Caco-2 (cell line): ENCODE results near the gene ARL3. TPM values are rescaled to one million over a fixed set of nuclear protein-coding genes. Genes with fewer than 3 reads are reported as not detected.
"Not testable (repeated sequence)": the region's sequence is repeated elsewhere in the genome, so short reads cannot be mapped to it uniquely, and the experiment has no call there.

Source experiments
- BruUV-seq: library from RNA; stranded (reverse); fragments of 400-500 nt; replicated peaks from 2 replicates; lab custom pipeline; 2021; lab: Mats Ljungman, UMichigan
- CTCF ChIA-PET: fragments of 300-600 bp; sonication (Branson Sonifier 250); formaldehyde crosslinking; loops from one replicate; lab custom pipeline; 2022; ENCODE audit warnings: antibody characterized with exemption; lab: Charles Lee
- POLR2A ChIA-PET: fragments of 300-600 bp; sonication (Branson Sonifier 250); formaldehyde crosslinking; loops from one replicate; lab custom pipeline; 2022; ENCODE audit warnings: antibody characterized with exemption; lab: Charles Lee
- DNase-seq, 2 experiments: peaks; one replicate each; pipeline versions ENCODE4 v3.0.0 to v3.0.0-alpha.2; 2020 to 2022
- H3K27me3 ChIP-seq: replicated peaks from 2 replicates; pipeline ENCODE4 v1.6.0; 2011; ENCODE audit warnings: low read length; ENCODE audit not compliant: control insufficient read depth, insufficient read depth
- H3K36me3 ChIP-seq: 2 replicates; pipeline ENCODE4 v1.5.1; 2011; ENCODE audit warnings: low read length; ENCODE audit not compliant: control insufficient read depth, insufficient read depth
- H3K4me1 ChIP-seq: fragments of 250-450 bp; sonication (Bioruptor Pico); 2 replicates; pipeline ENCODE4 v1.5.1; 2020; ENCODE audit warnings: mild to moderate bottlenecking
- H3K4me3 ChIP-seq: 2 replicates; pipeline ENCODE4 v1.5.1; 2011; ENCODE audit warnings: low read depth, mild to moderate bottlenecking, control low read depth, low read length
- H3K9me3 ChIP-seq: fragments of 250-450 bp; sonication (Bioruptor Pico); 2 replicates; pipeline ENCODE4 v1.5.1; 2020; ENCODE audit warnings: mild to moderate bottlenecking, moderate library complexity
- H3K27ac Mint-ChIP-seq: one replicate; pipeline ENCODE4 v1.8.0; 2022; ENCODE audit warnings: mixed read lengths; ENCODE audit not compliant: unreplicated experiment
- H3K27me3 Mint-ChIP-seq: one replicate; pipeline ENCODE4 v1.8.0; 2022; ENCODE audit warnings: mixed read lengths; ENCODE audit not compliant: insufficient read depth, unreplicated experiment
- H3K36me3 Mint-ChIP-seq: one replicate; pipeline ENCODE4 v1.8.0; 2022; ENCODE audit warnings: mild to moderate bottlenecking, mixed read lengths; ENCODE audit not compliant: insufficient read depth, unreplicated experiment
- H3K4me1 Mint-ChIP-seq: one replicate; pipeline ENCODE4 v1.8.0; 2022; ENCODE audit warnings: low read depth, mixed read lengths; ENCODE audit not compliant: unreplicated experiment
- H3K4me3 Mint-ChIP-seq: one replicate; pipeline ENCODE4 v1.8.0; 2022; ENCODE audit warnings: mild to moderate bottlenecking, moderate library complexity, mixed read lengths; ENCODE audit not compliant: unreplicated experiment
- H3K9me3 Mint-ChIP-seq: one replicate; pipeline ENCODE4 v1.8.0; 2022; ENCODE audit warnings: mixed read lengths; ENCODE audit not compliant: unreplicated experiment
- CTCF ChIP-seq, 2 experiments: fragments of 200-600 bp in 1 of 2; IDR thresholded peaks; 1 replicate in 1 of 2; 2 replicates in 1 of 2; pipeline versions ENCODE4 v1.5.1 to v1.8.0; 2011 to 2022; ENCODE audit warnings: antibody characterized with exemption in 1 of 2, control low read depth in 1 of 2, inconsistent platforms in 1 of 2, low read depth in 1 of 2, low read length in 1 of 2, mild to moderate bottlenecking in 1 of 2, moderate library complexity in 1 of 2; ENCODE audit not compliant: insufficient read depth in 1 of 2, severe bottlenecking in 1 of 2, unreplicated experiment in 1 of 2
- intact Hi-C: fragments of 100-400 bp; cut with micrococcal nuclease; formaldehyde crosslinking; loops from one replicate; pipeline ENCODE4 v1.10.0; 2022; ENCODE audit not compliant: unreplicated experiment
- total RNA-seq: library from RNA; stranded (reverse); gene quantifications from 2 replicates; pipeline ENCODE4 v1.2.3, GENCODE V29; 2022

Gene ARL3
- total RNA-seq, 1 experiment from 2014 or later, result 7.8 TPM

- no peaks in the 10 kb centered on the region for H3K36me3 ChIP-seq
- H3K4me3 ChIP-seq, result peak overlapping the region; percentile 76
- Mint-ChIP-seq H3K36me3 (peaks cover 26% of the 10 kb centered on the region), H3K4me1 (peaks cover 7% of the 10 kb centered on the region), H3K4me3 (peak overlapping the region; percentile 75), H3K9me3 (no peaks in the 10 kb centered on the region), H3K27ac (peak overlapping the region; percentile 74), H3K27me3 (no peaks in the 10 kb centered on the region)
- CTCF ChIA-PET, result no interaction called here
- POLR2A ChIA-PET, result no interaction called here
- no peaks in the 10 kb centered on the region for H3K27me3 ChIP-seq
- H3K9me3 ChIP-seq, result no peaks in the 10 kb centered on the region
- intact Hi-C loops, result loop anchor here (5.0 kb wide), 1 partner anchor 497 kb away; the partner anchor contains the start of gene GBF1
- DNase-seq, result no peak
- H3K4me1 ChIP-seq, result peaks cover 18% of the 10 kb centered on the region
- TSS peak; percentile 12 for BruUV-seq
- TF ChIP-seq CTCF (IDR thresholded peaks at IDR 0.05; ENCODE audit: insufficient read depth in 1 of 2, low read depth in 1 of 2, low read length in 1 of 2, severe bottlenecking in 1 of 2, unreplicated experiment in 1 of 2), result no peak
These were observed 30.3 kb upstream of the ARL3 start for GRCh38 chr10:102744374-102745051.

- no peaks in the 10 kb centered on the region for H3K9me3 ChIP-seq
- Mint-ChIP-seq H3K4me1 (peaks cover 7% of the 10 kb centered on the region), H3K4me3 (peak within 1 kb of the TSS; percentile 75), H3K36me3 (peaks cover 26% of the 10 kb centered on the region), H3K27me3 (no peaks in the 10 kb centered on the region), H3K9me3 (no peaks in the 10 kb centered on the region), H3K27ac (peak within 1 kb of the TSS; percentile 74)
- TF ChIP-seq CTCF (IDR thresholded peaks at IDR 0.05; ENCODE audit: insufficient read depth in 1 of 2, low read depth in 1 of 2, low read length in 1 of 2, severe bottlenecking in 1 of 2, unreplicated experiment in 1 of 2), result no peak
- intact Hi-C loops, result loop anchor here (2.0 to 5.0 kb wide), 2 partner anchors 29 to 496 kb away; partner anchors contain the start of genes ARL3, GBF1 and SFXN2
- H3K4me3 ChIP-seq, result peak within 1 kb of the TSS; percentile 76
- H3K27me3 ChIP-seq, result no peaks in the 10 kb centered on the region
- ChIA-PET POLR2A (interaction anchor here (0.7 to 1.1 kb wide), 5 partner anchors 26 to 1051 kb away, joined by 3 to 7 read pairs (median 4); partner anchors contain the start of genes ARL3, AS3MT and SFXN2), CTCF (interaction anchor here (0.6 to 1.6 kb wide), 4 partner anchors 30 to 174 kb away, joined by 3 to 8 read pairs (median 6); partner anchors contain the start of genes ARL3 and SFXN2)
- no TSS peak for BruUV-seq
- peak; percentile 98 for DNase-seq
- H3K36me3 ChIP-seq, result no peaks in the 10 kb centered on the region
- peaks cover 18% of the 10 kb centered on the region for H3K4me1 ChIP-seq
These were observed 29.6 kb upstream of the ARL3 start, which contains the start of gene WBP1L for GRCh38 chr10:102743588-102744373. Gene WBP1L, plus strand, starts transcription at chr10:102743948. Its CDS starts 106 bp downstream, at chr10:102744054.

- Mint-ChIP-seq H3K4me3 (peak overlapping the region; percentile 75), H3K36me3 (peaks cover 22% of the 10 kb centered on the region), H3K4me1 (peaks cover 7% of the 10 kb centered on the region), H3K27ac (peak overlapping the region; percentile 74), H3K9me3 (no peaks in the 10 kb centered on the region), H3K27me3 (no peaks in the 10 kb centered on the region)
- ChIA-PET CTCF (interaction anchor here (0.6 to 1.6 kb wide), 4 partner anchors 29 to 175 kb away, joined by 3 to 8 read pairs (median 6); partner anchors contain the start of genes ARL3 and SFXN2), POLR2A (interaction anchor here (0.7 to 1.1 kb wide), 5 partner anchors 27 to 1051 kb away, joined by 3 to 7 read pairs (median 4); partner anchors contain the start of genes ARL3, AS3MT and SFXN2)
- Histone ChIP-seq H3K36me3 (no peaks in the 10 kb centered on the region), H3K9me3 (no peaks in the 10 kb centered on the region), H3K4me1 (peaks cover 18% of the 10 kb centered on the region), H3K4me3 (peak overlapping the region; percentile 22), H3K27me3 (no peaks in the 10 kb centered on the region)
- intact Hi-C loops, result loop anchor here (2.0 to 5.0 kb wide), 2 partner anchors 28 to 496 kb away; partner anchors contain the start of genes ARL3, GBF1 and SFXN2
- TF ChIP-seq CTCF (IDR thresholded peaks at IDR 0.05; ENCODE audit: insufficient read depth in 1 of 2, low read depth in 1 of 2, low read length in 1 of 2, severe bottlenecking in 1 of 2, unreplicated experiment in 1 of 2), result no peak
- no peak for DNase-seq
- no TSS peak for BruUV-seq
These were observed 28.9 kb upstream of the ARL3 start for GRCh38 chr10:102743078-102743587.

- peaks cover 18% of the 10 kb centered on the region for H3K4me1 ChIP-seq
- H3K9me3 Mint-ChIP-seq, H3K27me3 ChIP-seq, BruUV-seq, DNase-seq, POLR2A ChIA-PET, H3K4me3 ChIP-seq, H3K36me3 ChIP-seq, H3K4me1 Mint-ChIP-seq, H3K9me3 ChIP-seq, H3K27me3 Mint-ChIP-seq, CTCF ChIA-PET: not testable (repeated sequence)
- H3K36me3 Mint-ChIP-seq, result peaks cover 19% of the 10 kb centered on the region
- intact Hi-C loops, result loop anchor here (2.0 to 5.0 kb wide), 2 partner anchors 28 to 495 kb away; partner anchors contain the start of genes ARL3, GBF1 and SFXN2
- peak overlapping the region; percentile 74 for H3K27ac Mint-ChIP-seq
- H3K4me3 Mint-ChIP-seq, result peak overlapping the region; percentile 75
These were observed 28.1 kb upstream of the ARL3 start for GRCh38 chr10:102742313-102742712.
